Tibial nerve (tissue), 4 donors: Measurements from ENCODE around the gene PCBD1.

Experiments
- EP300 ChIP-seq, 2 donors: sonication (generic); formaldehyde crosslinking; IDR thresholded peaks; one replicate each; pipeline ENCODE4 v1.6.1; 2017; ENCODE audit warnings: antibody characterized with exemption in 2 of 2, mild to moderate bottlenecking in 1 of 2
- POLR2A ChIP-seq, 2 donors: fragments of 450-650 bp; IDR thresholded peaks; one replicate each; pipeline ENCODE4 v1.6.1; 2017; ENCODE audit warnings: antibody characterized with exemption in 2 of 2, mild to moderate bottlenecking in 2 of 2, moderate library complexity in 2 of 2
- TF ChIP-seq, protein P1 (sequence below), 5 experiments: fragments of 200-600 bp in 3 of 5; fragments of 450-650 bp in 2 of 5; sonication (generic) in 3 of 5; IDR thresholded peaks; one replicate each; pipeline ENCODE4 v1.5.1; 2016 to 2019; ENCODE audit warnings: antibody characterized with exemption in 5 of 5, mild to moderate bottlenecking in 3 of 5, moderate library complexity in 2 of 5

DNA sequence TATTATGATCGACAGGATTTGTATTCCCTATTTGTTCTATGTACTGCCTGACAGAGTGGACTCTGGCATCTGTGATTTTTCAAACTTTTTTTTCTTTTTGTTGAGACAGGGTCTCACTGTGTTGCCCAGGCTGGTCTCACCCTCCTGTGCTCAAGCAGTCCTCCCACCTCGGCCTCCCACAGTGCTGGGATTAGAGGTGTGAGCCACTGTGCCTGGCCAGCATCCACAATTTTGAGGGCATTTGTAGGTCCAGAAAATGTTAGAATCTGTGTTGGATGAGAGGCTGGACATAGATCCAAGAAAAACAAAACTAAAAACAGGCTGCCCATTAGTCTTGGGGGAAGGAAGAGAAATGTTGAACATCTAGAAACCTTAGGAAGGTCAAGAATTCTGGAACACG is 38.3 kb downstream of the PCBD1 start:
- TF ChIP-seq, protein P1, sequence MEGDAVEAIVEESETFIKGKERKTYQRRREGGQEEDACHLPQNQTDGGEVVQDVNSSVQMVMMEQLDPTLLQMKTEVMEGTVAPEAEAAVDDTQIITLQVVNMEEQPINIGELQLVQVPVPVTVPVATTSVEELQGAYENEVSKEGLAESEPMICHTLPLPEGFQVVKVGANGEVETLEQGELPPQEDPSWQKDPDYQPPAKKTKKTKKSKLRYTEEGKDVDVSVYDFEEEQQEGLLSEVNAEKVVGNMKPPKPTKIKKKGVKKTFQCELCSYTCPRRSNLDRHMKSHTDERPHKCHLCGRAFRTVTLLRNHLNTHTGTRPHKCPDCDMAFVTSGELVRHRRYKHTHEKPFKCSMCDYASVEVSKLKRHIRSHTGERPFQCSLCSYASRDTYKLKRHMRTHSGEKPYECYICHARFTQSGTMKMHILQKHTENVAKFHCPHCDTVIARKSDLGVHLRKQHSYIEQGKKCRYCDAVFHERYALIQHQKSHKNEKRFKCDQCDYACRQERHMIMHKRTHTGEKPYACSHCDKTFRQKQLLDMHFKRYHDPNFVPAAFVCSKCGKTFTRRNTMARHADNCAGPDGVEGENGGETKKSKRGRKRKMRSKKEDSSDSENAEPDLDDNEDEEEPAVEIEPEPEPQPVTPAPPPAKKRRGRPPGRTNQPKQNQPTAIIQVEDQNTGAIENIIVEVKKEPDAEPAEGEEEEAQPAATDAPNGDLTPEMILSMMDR (IDR thresholded peaks at IDR 0.05) = no peak
- TF ChIP-seq POLR2A (IDR thresholded peaks at IDR 0.05) (no peak), EP300 (IDR thresholded peaks at IDR 0.05) (no peak)
